H9 (cell line): ENCODE results near the gene ATP5MG. TPM values are rescaled to one million over a fixed set of nuclear protein-coding genes. Genes with fewer than 3 reads are reported as not detected.

Experiments
- DNase-seq: peaks from one replicate; pipeline ENCODE4 v3.0.0-alpha.2; 2017
- H2AFZ ChIP-seq: one replicate; pipeline ENCODE4 v1.6.1; 2013; ENCODE audit warnings: mild to moderate bottlenecking, low read length, control low read depth, moderate library complexity
- H2AK5ac ChIP-seq: 2 replicates; pipeline ENCODE4 v1.6.1; 2013; ENCODE audit warnings: low read length, control low read depth, mixed read lengths; ENCODE audit not compliant: insufficient read length
- H2BK120ac ChIP-seq: one replicate; pipeline ENCODE4 v1.6.1; 2013; ENCODE audit warnings: low read depth, mild to moderate bottlenecking, low read length, control low read depth, inconsistent platforms; ENCODE audit not compliant: poor library complexity, severe bottlenecking
- H2BK12ac ChIP-seq: 2 replicates; pipeline ENCODE4 v1.6.1; 2013; ENCODE audit warnings: low read length, control low read depth, mixed read lengths, low read depth; ENCODE audit not compliant: insufficient read length
- H2BK15ac ChIP-seq: 2 replicates; pipeline ENCODE4 v1.6.1; 2013; ENCODE audit warnings: low read depth, low read length, control low read depth
- H2BK20ac ChIP-seq: one replicate; pipeline ENCODE4 v1.6.1; 2013; ENCODE audit warnings: low read depth, mild to moderate bottlenecking, low read length, control low read depth, inconsistent platforms; ENCODE audit not compliant: poor library complexity, severe bottlenecking
- H2BK5ac ChIP-seq: 2 replicates; pipeline ENCODE4 v1.6.1; 2013; ENCODE audit warnings: low read length, control low read depth, mixed read lengths; ENCODE audit not compliant: insufficient read length
- H3K14ac ChIP-seq: 2 replicates; pipeline ENCODE4 v1.6.1; 2013; ENCODE audit warnings: low read length, control low read depth; ENCODE audit not compliant: insufficient read depth
- H3K18ac ChIP-seq: 2 replicates; pipeline ENCODE4 v1.6.1; 2013; ENCODE audit warnings: low read depth, mild to moderate bottlenecking, mixed read lengths, low read length, control low read depth; ENCODE audit not compliant: insufficient read length
- H3K23ac ChIP-seq: 2 replicates; pipeline ENCODE4 v1.6.1; 2013; ENCODE audit warnings: low read length, control low read depth, mixed read lengths, low read depth; ENCODE audit not compliant: insufficient read length
- H3K23me2 ChIP-seq: 2 replicates; pipeline ENCODE4 v1.6.1; 2013; ENCODE audit warnings: low read depth, mild to moderate bottlenecking, mixed read lengths, low read length, control low read depth; ENCODE audit not compliant: insufficient read length, poor library complexity, severe bottlenecking
- H3K27ac ChIP-seq: 2 replicates; pipeline ENCODE4 v1.5.1; 2013; ENCODE audit warnings: low read length, control low read depth, mixed read lengths, low read depth; ENCODE audit not compliant: insufficient read length
- H3K27me3 ChIP-seq: 2 replicates; pipeline ENCODE4 v1.6.1; 2013; ENCODE audit warnings: low read length, control low read depth, inconsistent platforms; ENCODE audit not compliant: insufficient read depth
- H3K4ac ChIP-seq: 2 replicates; pipeline ENCODE4 v1.6.1; 2013; ENCODE audit warnings: low read depth, mild to moderate bottlenecking, control low read depth, inconsistent platforms, low read length, moderate library complexity
- H3K4me1 ChIP-seq: 2 replicates; pipeline ENCODE4 v1.6.1; 2013; ENCODE audit warnings: low read length, control low read depth, inconsistent platforms; ENCODE audit not compliant: insufficient read depth
- H3K4me2 ChIP-seq: 2 replicates; pipeline ENCODE4 v1.6.1; 2013; ENCODE audit warnings: low read length, control low read depth, mixed read lengths; ENCODE audit not compliant: insufficient read length, insufficient read depth
- H3K56ac ChIP-seq: 2 replicates; pipeline ENCODE4 v1.6.1; 2013; ENCODE audit warnings: low read depth, mild to moderate bottlenecking, mixed read lengths, low read length, control low read depth; ENCODE audit not compliant: insufficient read length
- H3K79me1 ChIP-seq: 2 replicates; pipeline ENCODE4 v1.6.1; 2013; ENCODE audit warnings: low read depth, mild to moderate bottlenecking, moderate library complexity, low read length, control low read depth, inconsistent platforms; ENCODE audit not compliant: insufficient read depth, poor library complexity, severe bottlenecking
- H3K79me2 ChIP-seq: 2 replicates; pipeline ENCODE4 v1.6.1; 2013; ENCODE audit warnings: low read length, control low read depth, inconsistent platforms; ENCODE audit not compliant: insufficient read depth
- H3K9ac ChIP-seq: 2 replicates; pipeline ENCODE4 v1.6.1; 2013; ENCODE audit warnings: low read length, control low read depth, mixed read lengths; ENCODE audit not compliant: insufficient read length; ENCODE audit errors: extremely low read depth
- H3K9me3 ChIP-seq: one replicate; pipeline ENCODE4 v1.6.1; 2013; ENCODE audit warnings: low read depth, low read length, inconsistent platforms; ENCODE audit not compliant: control insufficient read depth
- H3T11ph ChIP-seq: one replicate; pipeline ENCODE4 v1.6.1; 2013; ENCODE audit warnings: mild to moderate bottlenecking, low read length, control low read depth, inconsistent platforms
- H4K20me1 ChIP-seq: one replicate; pipeline ENCODE4 v1.6.1; 2013; ENCODE audit not compliant: control insufficient read depth, insufficient read length, insufficient read depth
- H4K5ac ChIP-seq: 2 replicates; pipeline ENCODE4 v1.6.1; 2013; ENCODE audit warnings: low read depth, mild to moderate bottlenecking, mixed read lengths, low read length, control low read depth; ENCODE audit not compliant: insufficient read length
- H4K8ac ChIP-seq: replicated peaks from 2 replicates; pipeline ENCODE4 v1.6.1; 2013; ENCODE audit warnings: low read length, control low read depth, mixed read lengths, low read depth; ENCODE audit not compliant: insufficient read length
- H4K91ac ChIP-seq: 2 replicates; pipeline ENCODE4 v1.6.1; 2013; ENCODE audit warnings: low read depth, mild to moderate bottlenecking, moderate library complexity, mixed read lengths, low read length, control low read depth; ENCODE audit not compliant: insufficient read length
- H3K27ac Mint-ChIP-seq, 3 experiments: 2 replicates in 2 of 3; 3 replicates in 1 of 3; pipeline ENCODE4 v1.8.0; 2020 to 2021; ENCODE audit warnings: mixed read lengths in 3 of 3, mild to moderate bottlenecking in 1 of 3, moderate library complexity in 1 of 3
- H3K27me3 Mint-ChIP-seq: 2 replicates; pipeline ENCODE4 v1.8.0; 2021; ENCODE audit warnings: low read depth, mild to moderate bottlenecking, moderate library complexity, mixed read lengths
- H3K36me3 Mint-ChIP-seq, 3 experiments: 2 replicates in 2 of 3; 3 replicates in 1 of 3; pipeline ENCODE4 v1.8.0; 2020 to 2021; ENCODE audit warnings: low read depth in 3 of 3, mixed read lengths in 3 of 3; ENCODE audit not compliant: insufficient read depth in 1 of 3
- H3K4me1 Mint-ChIP-seq, 2 experiments: 2 replicates each; pipeline ENCODE4 v1.8.0; 2020; ENCODE audit warnings: mixed read lengths in 2 of 2
- H3K4me3 Mint-ChIP-seq, 2 experiments: 2 replicates in 1 of 2; 3 replicates in 1 of 2; pipeline ENCODE4 v1.8.0; 2020 to 2021; ENCODE audit warnings: mild to moderate bottlenecking in 2 of 2, mixed read lengths in 2 of 2, moderate library complexity in 1 of 2
- H3K9me3 Mint-ChIP-seq, 2 experiments: 2 replicates in 1 of 2; 3 replicates in 1 of 2; pipeline ENCODE4 v1.8.0; 2020; ENCODE audit warnings: mild to moderate bottlenecking in 2 of 2, mixed read lengths in 2 of 2, moderate library complexity in 1 of 2
- WGBS: extraction: QIAGEN DNeasy Blood & Tissue Kit; methylation state at CpG from one replicate; pipeline ENCODE4 v1.1.7; 2013; ENCODE audit warnings: missing lambda C conversion rate, low lambda C conversion rate, mixed read lengths; ENCODE audit not compliant: insufficient read length; ENCODE audit errors: extremely low coverage; 5-methylcytosine and 5-hydroxymethylcytosine counted together
- total RNA-seq: library from RNA; stranded (reverse); gene quantifications from 2 replicates; pipeline ENCODE4 v1.2.1, GENCODE V29; 2021
- TF ChIP-seq, protein P1 (sequence below): fragments of 200-600 bp; sonication (generic); conservative IDR thresholded peaks from 3 replicates; pipeline ENCODE4 v1.8.0; 2021; ENCODE audit warnings: antibody characterized with exemption, mild to moderate bottlenecking

Gene ATP5MG
- total RNA-seq, 1 experiment from 2014 or later, result 254 TPM

DNA sequence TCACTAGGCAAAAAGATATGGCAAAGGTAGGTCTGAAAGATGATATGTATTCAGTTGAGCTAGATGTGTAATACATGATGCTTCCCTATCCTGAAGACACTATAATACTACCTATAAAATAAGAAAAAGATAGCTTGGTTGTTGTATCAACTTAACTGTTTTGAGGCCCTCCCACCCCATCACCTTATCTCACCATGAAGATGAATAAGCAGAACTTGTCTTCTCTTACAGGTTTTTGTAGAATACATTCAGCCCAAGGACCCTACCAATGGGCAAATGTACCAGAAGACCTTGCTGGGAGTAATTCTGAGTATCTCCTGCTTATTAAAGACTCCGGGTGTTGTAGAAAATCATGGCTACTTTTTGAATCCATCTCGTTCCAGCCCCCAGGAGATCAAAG is 28.1 kb upstream of the ATP5MG start:
- no peaks in the 10 kb centered on the region for H3K23me2 ChIP-seq
- no peak overlapping the region for H2AK5ac ChIP-seq
- WGBS, result no CpG with 5 or more reads among the region's 2 CpGs
- no peaks in the 10 kb centered on the region for H3K27me3 ChIP-seq
- no peak overlapping the region for H3K9ac ChIP-seq
- no peak overlapping the region for H3K27ac ChIP-seq
- no peak overlapping the region for H3K4me3 Mint-ChIP-seq
- H2AFZ ChIP-seq, result no peak overlapping the region
- no peak overlapping the region for H3K18ac ChIP-seq
- no peaks in the 10 kb centered on the region for H4K20me1 ChIP-seq
- no peak overlapping the region for H2BK15ac ChIP-seq
- H2BK120ac ChIP-seq, result no peak overlapping the region
- H4K8ac ChIP-seq, result no peak overlapping the region
- H2BK5ac ChIP-seq, result no peak overlapping the region
- TF ChIP-seq, protein P1, sequence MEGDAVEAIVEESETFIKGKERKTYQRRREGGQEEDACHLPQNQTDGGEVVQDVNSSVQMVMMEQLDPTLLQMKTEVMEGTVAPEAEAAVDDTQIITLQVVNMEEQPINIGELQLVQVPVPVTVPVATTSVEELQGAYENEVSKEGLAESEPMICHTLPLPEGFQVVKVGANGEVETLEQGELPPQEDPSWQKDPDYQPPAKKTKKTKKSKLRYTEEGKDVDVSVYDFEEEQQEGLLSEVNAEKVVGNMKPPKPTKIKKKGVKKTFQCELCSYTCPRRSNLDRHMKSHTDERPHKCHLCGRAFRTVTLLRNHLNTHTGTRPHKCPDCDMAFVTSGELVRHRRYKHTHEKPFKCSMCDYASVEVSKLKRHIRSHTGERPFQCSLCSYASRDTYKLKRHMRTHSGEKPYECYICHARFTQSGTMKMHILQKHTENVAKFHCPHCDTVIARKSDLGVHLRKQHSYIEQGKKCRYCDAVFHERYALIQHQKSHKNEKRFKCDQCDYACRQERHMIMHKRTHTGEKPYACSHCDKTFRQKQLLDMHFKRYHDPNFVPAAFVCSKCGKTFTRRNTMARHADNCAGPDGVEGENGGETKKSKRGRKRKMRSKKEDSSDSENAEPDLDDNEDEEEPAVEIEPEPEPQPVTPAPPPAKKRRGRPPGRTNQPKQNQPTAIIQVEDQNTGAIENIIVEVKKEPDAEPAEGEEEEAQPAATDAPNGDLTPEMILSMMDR, result no peak
- H3K27ac Mint-ChIP-seq, result no peak overlapping the region
- H2BK20ac ChIP-seq, result no peak overlapping the region
- H3K4me2 ChIP-seq, result no peak overlapping the region
- no peaks in the 10 kb centered on the region for H3K4me1 ChIP-seq
- no peaks in the 10 kb centered on the region for H3K9me3 ChIP-seq
- no peaks in the 10 kb centered on the region for H3K79me1 ChIP-seq
- H3K56ac ChIP-seq, result no peak overlapping the region
- no peaks in the 10 kb centered on the region for H3K9me3 Mint-ChIP-seq
- no peak overlapping the region for H4K5ac ChIP-seq
- H3K36me3 Mint-ChIP-seq, result peaks cover 23 to 82% (median 77%) of the 10 kb centered on the region in 3 experiments; a peak in 6 of 7 replicates
- H2BK12ac ChIP-seq, result no peak overlapping the region
- H3K14ac ChIP-seq, result no peak overlapping the region
- DNase-seq, result no peak
- H3T11ph ChIP-seq, result no peak overlapping the region
- H4K91ac ChIP-seq, result no peak overlapping the region
- H3K79me2 ChIP-seq, result no peaks in the 10 kb centered on the region
- H3K4ac ChIP-seq, result no peak overlapping the region
- no peak overlapping the region for H3K23ac ChIP-seq
- H3K4me1 Mint-ChIP-seq, result no peaks in the 10 kb centered on the region
- H3K27me3 Mint-ChIP-seq, result no peaks in the 10 kb centered on the region
